GM19023 (cell line): ENCODE measurements around the gene NAP1L4.

Source experiments
- ATAC-seq: cut with Tn5 transposase; IDR thresholded peaks from one replicate; pipeline ENCODE4 v1.9.1; 2021; ENCODE audit warnings: mild to moderate bottlenecking, moderate library complexity; ENCODE audit not compliant: unreplicated experiment

The NAP1L4 gene

GRCh38 chr11:2924821-2925675 is 67.1 kb downstream of the NAP1L4 start:
- ATAC-seq = no peak

DNA sequence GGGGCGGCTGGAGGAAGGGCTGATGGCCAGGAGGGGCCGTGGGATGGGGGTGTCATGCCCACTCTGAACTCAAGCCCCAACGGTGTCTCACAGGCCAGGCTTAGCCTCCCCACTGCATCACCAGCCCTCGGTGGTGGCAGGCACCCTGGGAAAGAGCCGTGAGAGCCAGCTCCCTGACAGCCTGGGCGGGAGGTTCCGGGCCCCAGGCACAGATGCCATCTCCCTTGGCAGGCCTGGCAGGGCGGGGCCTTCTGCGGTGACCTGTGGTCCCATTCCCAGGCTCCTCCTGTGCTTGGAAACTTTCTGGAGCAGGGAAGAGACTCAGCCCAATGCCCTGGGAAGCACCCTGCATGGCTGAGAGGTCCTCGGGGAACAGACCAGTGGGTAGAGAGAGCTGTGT is 67.7 kb downstream of the NAP1L4 start:
- no peak for ATAC-seq

- ATAC-seq = no peak
These were observed 68.4 kb downstream of the NAP1L4 start for GRCh38 chr11:2923446-2924375.

GRCh38 chr11:2922655-2923054 is 69.5 kb downstream of the NAP1L4 start:
- no peak for ATAC-seq

DNA sequence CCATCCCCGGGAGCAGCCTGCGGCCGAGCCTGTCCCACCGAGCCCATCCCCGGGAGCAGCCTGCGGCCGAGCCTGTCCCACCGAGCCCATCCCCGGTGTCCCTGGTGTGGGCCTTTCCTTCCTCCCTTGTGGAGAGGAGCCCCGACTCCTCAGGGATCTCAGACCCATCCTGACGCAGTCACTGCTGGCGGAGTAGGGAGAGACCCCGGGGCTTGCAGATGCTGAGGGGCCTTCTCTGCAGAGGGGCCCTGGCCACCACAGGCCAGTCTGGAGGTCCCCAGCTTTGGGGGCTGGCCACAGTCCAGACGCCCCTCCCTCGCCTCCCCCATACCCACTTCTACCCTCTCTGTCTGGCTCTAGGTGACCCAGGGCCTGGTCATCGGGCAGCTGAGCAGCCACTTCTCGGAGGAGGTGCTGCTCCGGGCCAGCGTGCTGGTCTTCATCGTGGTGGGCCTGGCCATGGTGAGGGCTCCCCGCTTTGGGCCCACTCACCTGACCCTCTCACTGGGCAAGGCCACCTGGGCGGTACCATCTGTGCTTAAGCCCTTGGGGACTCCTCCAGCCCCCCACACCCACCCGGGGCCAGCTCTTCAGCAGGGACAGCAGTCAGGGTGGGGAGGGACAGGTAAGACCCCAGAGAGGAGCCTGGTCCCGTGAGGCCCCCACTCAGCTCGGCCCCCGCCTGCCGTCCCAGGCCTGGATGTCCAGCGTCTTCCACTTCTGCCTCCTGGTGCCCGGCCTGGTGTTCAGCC is 70.2 kb downstream of the NAP1L4 start:
- no peak for ATAC-seq

DNA sequence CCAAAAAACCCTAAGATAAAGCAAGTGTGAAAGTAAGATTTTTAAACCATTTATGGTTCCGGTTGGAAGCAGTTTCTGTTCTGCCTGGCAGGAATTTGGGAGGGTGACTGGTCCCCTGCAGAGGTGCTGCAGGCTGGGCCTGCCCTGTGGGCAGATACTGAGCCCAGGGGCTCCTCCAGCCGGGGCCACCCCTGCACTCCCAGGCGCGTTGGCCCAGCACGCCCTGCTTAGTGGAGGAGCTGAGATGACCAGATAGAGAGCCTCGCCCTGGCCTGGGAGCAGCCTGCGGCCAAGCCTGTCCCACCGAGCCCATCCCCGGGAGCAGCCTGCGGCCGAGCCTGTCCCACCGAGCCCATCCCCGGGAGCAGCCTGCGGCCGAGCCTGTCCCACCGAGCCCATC is 70.9 kb downstream of the NAP1L4 start:
- ATAC-seq = no peak

DNA sequence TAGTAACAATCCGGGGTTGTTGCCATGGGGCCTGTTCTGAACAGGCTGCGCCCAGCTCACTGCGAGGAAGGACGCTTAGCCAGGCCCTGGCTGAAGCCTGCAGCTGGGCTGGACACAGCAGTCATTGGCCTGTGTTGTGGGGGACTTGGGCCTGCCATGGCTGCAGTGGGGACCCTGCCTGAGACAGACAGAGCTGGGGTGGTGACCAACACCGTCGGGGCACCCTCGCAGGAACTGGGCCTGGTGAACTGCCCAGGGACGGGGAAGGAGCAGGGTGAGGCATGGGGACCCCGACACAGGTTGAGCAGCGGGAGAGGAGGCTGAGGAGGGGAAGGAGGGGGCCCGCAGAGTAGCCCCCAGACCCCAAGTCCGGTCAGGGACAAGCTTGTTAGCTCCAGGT is 71.8 kb downstream of the NAP1L4 start:
- no peak for ATAC-seq

- ATAC-seq = no peak
These were observed 72.3 kb downstream of the NAP1L4 start for GRCh38 chr11:2919837-2920236.

DNA sequence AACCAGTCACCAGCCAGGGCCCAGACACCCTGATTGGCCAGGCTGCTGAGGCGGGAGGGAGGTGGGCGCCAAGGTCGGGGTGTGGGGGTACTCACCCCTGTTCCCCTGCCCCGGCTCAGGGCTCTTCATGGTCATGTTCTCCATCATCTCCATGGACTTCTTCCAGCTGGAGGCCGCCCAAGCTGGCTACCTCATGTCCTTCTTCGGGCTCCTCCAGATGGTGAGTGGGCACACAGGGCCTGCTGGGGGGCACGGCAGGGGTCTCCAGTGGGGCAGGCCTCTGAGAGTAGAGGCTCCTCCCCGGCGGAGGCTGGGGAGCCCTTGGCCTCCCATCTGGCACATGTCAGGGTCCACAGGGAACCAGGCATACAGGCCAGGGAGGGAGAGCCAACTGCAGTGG is 72.9 kb downstream of the NAP1L4 start:
- no peak for ATAC-seq

- no peak for ATAC-seq
These were observed 74.2 kb downstream of the NAP1L4 start for GRCh38 chr11:2917842-2918490.

- no peak for ATAC-seq
These were observed 75.1 kb downstream of the NAP1L4 start for GRCh38 chr11:2916892-2917645.

GRCh38 chr11:2916114-2916891 is 75.8 kb downstream of the NAP1L4 start:
- no peak for ATAC-seq

DNA sequence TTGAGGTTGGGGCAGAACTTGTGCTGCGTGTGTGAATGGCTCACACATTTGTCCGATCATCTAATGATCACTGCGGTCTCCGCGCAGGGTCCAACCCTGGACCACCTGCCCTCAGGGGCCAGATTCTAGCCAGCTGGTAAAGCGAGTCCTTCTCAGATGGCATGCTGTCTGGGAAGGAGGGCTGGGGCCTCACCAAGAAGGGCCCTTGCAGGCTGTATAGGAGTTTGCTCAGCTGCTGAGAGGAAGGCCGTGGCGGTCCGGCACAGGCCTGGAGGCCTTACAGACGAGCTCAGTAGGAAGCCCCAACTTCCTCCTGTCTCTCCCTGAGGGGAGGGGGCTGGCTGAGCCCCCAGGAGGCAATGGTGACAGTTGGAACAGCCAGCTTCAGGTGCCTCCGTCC is 76.7 kb downstream of the NAP1L4 start:
- no peak for ATAC-seq

GRCh38 chr11:2914455-2915195 is 77.5 kb downstream of the NAP1L4 start:
- no peak for ATAC-seq

DNA sequence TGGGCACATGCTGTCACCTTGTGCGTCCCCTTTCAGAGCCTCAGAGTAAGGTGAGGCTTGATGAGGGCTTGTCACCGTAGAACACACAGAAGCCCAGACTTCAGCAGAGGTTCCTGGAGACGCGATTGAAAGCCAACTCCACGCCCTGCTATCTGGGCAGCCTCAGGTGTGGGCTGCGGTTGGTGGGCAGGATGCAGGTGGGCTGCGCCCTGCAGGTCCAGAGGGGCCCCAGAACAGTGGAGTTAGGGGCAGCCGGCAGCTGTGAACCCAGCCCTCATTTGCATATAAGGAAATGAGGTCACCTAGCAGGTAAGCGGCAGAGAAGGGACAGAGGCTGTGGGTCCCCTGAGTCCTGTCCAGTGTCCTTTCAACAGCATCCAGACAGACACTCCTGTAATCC is 78.4 kb downstream of the NAP1L4 start:
- no peak for ATAC-seq

DNA sequence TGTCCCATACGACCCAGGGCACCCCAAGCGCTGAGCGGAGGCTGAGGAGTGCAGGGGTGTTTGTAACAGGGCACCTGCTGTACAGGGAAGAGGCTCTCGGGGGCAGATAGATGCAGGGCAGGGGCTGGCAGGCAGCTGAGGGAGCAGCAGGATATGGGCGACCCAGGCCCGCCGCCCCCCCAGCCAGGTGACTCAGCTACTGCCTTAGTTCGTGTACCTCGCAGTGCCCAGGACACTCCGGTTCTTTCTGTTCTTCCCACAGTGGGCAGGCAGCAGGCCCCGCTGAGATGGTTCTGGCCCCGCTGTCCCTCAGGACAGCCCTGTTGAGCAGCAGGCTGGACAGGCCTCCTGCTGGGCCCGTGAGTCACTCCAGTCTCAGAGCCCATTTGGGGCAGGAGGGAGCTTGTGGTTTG is 79.1 kb downstream of the NAP1L4 start:
- no peak for ATAC-seq

GRCh38 chr11:2912498-2912897 is 79.6 kb downstream of the NAP1L4 start:
- no peak for ATAC-seq

DNA sequence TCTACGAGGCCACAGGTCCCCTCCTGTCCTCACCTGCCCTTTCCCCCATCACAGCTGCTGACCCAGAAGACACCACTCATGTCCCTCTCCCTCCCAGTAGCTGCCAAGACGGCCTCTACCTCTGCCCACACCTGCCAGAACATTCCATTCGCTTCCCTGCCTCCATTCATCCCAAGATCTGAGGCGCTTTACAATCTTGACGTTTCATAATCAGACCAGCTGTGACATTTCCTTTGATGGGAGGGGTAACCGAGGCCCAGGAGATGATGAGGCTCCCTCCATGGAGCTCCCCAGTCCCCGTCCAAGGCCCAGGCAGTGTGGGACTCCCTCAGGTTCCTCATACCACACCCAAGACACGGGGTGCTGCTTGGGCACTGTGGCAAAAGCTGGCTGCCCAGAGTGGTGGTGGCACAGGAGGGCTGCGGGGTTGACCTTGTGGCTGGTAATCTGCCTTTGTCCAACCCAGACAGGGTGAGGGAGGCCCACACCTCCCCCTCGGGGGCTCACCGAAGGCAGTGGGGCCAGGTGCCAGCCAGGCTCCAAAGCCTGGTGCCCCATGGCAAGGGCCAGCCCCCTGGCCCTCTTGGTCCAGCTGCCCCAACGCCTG is 80.2 kb downstream of the NAP1L4 start:
- no peak for ATAC-seq
